IPS-NIHi11 (cell line): ENCODE data around the gene ZSCAN32.

Experiments used
- DNase-seq: peaks from one replicate; pipeline ENCODE4 v3.0.0; 2012; ENCODE audit warnings: mixed read lengths, low spot score

The ZSCAN32 gene

DNA sequence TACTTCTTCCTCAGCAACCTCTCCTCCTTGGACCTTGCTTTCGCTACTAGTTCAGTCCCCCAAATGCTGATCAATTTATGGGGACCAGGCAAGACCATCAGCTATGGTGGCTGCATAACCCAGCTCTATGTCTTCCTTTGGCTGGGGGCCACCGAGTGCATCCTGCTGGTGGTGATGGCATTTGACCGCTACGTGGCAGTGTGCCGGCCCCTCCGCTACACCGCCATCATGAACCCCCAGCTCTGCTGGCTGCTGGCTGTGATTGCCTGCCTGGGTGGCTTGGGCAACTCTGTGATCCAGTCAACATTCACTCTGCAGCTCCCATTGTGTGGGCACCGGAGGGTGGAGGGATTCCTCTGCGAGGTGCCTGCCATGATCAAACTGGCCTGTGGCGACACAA, 44.7 kb downstream of the ZSCAN32 start:
- no peak for DNase-seq

GRCh38 chr16:3355589-3355988, 45.2 kb downstream of the ZSCAN32 start, which contains the start of gene OR2C1:
Gene OR2C1, plus strand, starts transcription at chr16:3355889. Its CDS starts 52 bp downstream, at chr16:3355941.
- DNase-seq, result no peak

DNA sequence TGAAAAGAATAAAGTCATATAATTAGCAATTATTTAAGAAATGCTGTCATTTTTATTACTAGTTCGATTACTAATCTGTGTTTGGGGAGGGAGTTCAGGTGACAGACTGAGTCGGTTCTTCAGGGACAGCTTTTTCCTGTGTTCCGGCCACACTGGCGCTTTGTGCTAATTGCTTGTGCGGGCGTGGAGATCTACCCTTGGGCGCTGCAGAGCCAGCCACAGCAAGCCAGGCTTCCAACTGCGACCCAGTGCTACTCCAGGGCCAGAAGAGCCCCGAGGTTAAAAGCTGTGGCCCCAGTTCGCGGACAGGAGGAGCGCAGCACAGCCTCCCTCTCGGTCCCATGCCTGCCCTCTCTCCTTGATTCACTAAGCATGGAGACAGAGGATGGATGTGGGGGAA, 51.6 kb downstream of the ZSCAN32 start:
- DNase-seq, result no peak

GRCh38 chr16:3348547-3349167, 52.1 kb downstream of the ZSCAN32 start:
- no peak for DNase-seq

GRCh38 chr16:3347586-3347985, 53.2 kb downstream of the ZSCAN32 start:
- no peak for DNase-seq

GRCh38 chr16:3346041-3346440, 54.8 kb downstream of the ZSCAN32 start:
- no peak for DNase-seq
